Fibroblast of the conjunctiva (primary cell): ENCODE measurements around the gene FLRT1.
"Not testable (repeated sequence)": the region's sequence is repeated elsewhere in the genome, so short reads cannot be mapped to it uniquely, and the experiment has no call there.

Experiments
- DNase-seq: peaks from one replicate; pipeline ENCODE4 v3.0.0-alpha.2; 2010; ENCODE audit warnings: low read depth

Gene FLRT1

GRCh38 chr11:64045700-64046099, 10.0 kb downstream of the FLRT1 start:
- DNase-seq: no peak

DNA sequence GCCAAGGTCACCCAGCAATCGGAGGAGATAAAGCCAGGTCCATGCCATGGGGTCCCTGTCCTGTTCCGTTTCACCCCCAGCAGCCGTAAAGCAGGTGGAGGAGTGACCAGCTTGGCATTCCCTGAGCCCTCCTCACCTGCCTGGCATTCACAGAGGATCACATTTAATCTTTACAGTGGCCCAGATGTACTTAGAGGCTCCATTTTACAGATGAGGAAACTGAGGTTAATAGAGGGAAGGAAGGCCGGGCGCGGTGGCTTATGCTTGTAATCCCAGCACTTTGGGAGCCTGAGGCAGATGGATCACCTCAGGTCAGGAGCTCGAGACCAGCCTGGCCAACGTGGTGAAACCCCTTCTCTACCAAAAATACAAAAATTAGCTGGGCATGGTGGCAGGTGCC, 11.6 kb downstream of the FLRT1 start:
- DNase-seq: not testable (repeated sequence)

DNA sequence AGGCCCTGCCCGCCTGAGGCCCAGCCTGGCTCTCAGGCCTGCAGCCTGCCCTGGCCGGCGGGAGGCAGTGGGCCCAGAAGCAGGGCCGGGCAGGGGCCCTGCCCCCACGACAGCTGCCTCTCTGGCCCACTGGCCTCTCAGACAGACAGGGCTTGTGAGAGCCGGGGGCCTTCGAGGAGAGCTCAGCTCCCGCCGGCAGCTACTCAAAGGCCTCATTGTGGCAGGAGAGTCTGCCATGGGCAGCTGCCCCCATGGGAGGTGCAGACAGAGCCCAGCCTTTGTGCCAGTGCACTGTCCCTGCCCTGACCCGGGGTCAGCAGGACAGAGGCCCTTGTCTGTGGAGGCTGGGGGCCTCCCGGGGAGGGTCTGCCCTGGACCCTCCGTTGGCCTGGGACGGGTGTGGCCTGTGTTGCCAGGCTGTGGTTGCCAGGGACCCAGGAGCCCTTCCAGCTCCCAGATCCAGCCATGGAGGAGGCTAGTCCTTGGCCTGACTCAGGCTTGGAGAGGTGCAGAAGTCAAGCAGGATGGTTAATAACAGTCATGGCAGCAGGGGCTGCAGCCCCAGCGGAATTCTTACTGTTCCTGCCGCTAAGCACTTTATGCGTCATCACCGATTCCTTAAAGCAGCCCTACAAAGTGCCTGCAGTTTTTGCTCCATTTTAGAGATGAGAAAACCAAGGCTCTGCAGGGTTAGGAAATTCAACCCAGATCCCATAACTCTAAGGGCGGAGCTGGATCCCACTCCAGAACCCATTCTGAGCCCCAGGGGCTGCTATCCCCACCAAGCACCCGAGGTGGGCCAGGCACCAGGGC, 12.5 kb downstream of the FLRT1 start:
- no peak for DNase-seq

GRCh38 chr11:64049509-64049908, 13.8 kb downstream of the FLRT1 start:
- no peak for DNase-seq

GRCh38 chr11:64051297-64051696, 15.6 kb downstream of the FLRT1 start:
- no peak for DNase-seq

GRCh38 chr11:64052436-64052835, 16.7 kb downstream of the FLRT1 start:
- no peak for DNase-seq

DNA sequence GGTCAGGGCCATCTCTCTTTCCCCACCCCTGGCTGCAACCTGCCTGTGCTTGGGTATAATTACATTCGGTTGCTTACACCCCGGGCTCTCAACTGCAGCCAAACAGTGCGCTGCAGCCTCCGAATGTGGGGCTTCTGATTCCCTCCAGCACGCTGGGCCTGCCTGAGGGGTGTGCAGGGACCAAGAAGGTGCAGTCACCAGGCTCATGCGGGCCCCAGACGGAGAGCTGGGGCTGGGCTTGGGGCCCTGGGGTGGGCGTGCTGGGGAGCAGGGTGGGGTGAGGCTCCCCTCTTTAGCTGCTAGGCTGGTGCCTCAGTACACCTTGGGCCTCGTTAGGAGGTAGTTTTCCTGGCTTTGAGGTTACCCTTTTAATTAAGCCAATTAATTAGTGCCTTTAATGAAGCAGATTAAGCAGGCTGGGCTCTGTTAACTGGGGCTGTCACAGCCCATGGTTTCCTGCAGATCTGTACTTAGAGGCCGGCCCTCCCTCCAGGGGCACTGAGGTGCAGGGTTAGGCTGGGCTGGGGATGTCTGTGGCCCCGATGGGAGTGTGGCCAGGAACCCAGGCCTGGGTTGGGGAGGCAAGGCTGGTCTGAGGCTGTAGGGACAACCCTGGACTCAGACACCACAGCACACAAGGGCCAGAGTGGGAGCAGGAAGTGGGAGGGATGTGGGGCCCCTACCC, 17.3 kb downstream of the FLRT1 start:
- DNase-seq: no peak

DNA sequence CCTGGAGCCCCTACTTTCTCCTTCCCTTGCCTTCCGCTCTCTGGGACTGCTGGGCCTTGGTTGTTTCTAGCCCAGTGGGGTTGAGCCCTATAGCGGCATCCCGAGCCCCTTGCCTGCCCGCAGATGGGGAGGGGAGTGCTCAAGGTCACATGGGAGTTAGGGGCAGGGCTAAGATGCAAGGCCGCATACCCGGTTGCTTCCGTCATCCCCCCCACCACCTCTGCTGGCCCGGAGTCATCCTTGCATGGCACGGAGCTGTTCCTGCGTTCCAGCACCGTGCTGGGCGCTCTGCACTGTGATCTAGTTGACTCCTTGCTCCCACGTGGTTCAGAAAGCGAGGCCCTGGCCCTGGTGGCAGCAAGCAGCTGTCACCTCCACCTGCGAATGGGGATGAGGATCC, 18.0 kb downstream of the FLRT1 start:
- DNase-seq: no peak

DNA sequence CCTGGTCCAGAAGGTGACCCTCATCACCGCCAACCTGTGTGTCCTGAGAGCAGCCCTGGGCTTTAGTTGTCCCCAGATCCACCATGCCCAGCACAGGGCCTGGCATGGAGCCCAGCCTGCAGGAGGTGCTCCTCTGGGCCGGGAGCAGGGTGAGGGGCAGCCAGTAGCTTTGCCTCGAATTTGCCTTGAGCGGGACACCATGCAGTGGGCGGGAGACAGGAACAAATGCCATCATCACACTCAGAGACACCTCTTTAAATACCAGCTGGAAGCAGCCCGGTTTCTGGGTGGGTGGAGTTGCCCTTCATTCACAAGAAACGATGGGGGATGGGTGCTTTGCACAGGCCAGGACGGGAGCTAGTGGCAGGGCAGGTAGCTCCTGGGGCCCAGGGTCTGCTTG, 19.3 kb downstream of the FLRT1 start:
- no peak for DNase-seq

- DNase-seq: no peak
Observed at GRCh38 chr11:64056213-64056785, 20.6 kb downstream of the FLRT1 start.

DNA sequence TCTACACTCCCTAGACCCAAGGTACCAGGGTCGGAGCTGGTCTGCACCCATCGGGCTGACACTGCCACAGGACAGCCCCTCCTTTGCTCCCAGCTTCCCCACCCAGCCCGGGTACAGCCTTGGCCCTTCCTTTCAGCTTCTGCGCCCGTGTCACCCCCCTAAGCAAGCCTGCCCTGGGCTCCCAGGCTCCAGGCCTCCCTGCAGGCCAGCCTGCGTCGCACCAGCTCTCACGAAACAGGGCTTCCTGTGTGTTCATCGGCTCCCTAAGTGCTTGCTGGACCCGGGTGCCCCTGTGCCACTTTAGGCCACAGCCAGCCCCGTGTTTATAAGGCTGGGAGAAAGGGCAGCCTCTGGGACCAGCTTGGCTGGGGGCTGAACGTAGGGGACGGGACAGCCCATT, 21.1 kb downstream of the FLRT1 start:
- DNase-seq: no peak

DNA sequence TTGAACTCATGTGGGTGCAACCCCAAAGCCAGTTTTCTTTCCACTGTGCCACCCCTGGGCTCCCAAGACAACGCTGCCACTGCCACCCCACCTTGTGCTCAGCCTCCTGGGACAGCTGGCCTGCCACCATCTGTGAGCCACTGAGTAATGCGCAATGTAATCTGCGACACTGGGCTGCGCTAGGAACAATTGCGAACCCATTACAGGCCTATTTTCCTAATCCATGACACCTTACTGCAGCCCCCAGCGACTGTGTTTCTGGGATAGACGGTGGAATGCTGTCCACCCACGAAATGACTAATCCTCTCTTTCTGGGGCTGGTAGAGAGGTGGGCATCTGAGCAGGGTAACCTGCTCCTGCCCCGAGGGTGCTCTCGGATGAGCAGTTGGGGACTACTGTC, 22.2 kb downstream of the FLRT1 start:
- no peak for DNase-seq

DNA sequence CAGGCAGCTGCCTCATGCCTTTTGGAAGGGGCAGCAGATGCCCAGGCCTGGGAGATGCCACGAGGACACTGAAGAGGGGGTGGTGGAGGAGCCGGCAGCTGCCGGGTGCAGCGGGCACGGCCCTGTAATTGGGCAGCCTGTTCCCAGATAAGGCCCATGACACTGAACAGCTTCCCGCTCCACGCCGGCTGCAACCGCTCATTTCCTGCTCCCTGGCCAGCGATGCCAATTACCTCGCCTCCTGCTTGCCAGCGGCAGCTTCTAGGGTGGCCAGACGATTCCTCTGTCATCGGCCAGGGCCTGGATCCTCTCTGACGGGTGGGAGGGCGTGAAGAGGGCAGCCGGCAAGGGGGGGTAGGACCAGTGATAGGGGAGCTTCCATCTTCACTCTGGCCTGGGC, 22.8 kb downstream of the FLRT1 start:
- DNase-seq: no peak

GRCh38 chr11:64059339-64060140, 23.8 kb downstream of the FLRT1 start:
- DNase-seq: no peak

DNA sequence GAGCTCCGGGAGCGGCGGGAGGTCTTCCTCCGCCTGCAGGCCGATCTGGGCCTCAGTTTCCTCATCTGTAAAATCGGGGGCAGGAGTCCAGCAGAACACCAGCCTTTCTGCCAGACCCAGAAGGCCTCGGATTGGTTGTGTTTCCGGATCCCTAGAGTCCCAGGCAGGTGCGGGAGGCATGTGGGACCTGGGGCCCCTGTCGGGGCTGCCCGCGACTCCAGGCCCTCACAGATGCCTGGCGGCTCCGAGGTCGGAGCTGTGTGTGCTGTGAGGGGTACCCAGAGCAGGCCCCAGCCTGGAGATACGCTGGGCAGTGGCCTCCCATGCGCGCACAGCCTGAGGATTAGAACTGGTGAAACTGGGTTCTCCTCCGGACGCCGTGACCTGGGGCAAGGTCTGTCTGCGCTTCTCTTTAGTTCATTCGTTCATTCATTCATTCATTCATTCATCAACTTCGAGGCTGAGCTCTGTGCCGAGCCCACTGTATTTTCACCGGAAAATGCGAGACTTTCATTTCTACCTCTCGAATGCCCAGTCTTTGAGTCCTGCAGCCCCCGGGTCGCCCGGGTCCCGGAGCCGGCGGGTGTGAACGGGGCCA, 24.6 kb downstream of the FLRT1 start:
- no peak for DNase-seq

GRCh38 chr11:64060861-64061444, 25.2 kb downstream of the FLRT1 start:
- DNase-seq: no peak

DNA sequence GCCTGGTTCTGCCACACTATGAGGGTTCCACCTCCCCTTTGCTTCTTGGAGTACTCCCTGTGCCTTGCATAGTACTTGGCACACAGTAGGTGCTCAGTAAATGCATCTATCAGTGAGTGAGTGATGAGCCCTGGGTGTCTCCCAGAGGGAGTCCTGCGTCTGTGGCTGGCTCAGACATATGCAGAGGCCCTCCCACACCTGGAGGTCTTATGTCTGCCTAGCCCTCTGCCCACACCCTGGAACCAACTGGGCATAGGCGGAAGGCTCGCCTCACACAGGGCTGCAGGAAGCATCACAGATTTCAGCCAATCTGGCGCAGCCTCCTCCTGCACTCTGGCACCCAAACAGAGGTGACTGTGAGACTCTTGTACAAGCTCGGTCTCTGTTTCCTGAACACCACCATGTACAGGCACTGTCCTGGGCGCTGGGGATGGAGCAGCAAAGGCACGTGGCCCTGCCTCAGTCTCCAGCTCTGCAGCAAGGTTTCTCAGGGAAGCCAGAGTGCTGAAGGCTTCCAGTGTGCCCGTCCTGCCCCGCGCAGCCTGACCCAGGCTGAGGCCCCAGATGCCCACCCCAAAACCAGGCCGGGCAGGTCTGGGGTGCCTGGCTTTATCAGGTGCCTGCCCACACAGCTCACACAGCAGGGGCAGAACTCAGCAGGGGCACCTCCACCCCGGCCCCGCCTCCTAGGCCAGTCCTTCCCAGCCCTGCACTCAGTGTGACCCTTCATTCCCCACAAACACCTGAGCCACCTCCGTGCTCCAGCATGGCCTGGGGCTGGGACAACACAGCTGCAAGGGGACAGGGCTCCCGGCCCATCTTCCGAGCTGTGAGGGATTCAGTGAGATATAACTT, 26.7 kb downstream of the FLRT1 start:
- DNase-seq: no peak

DNA sequence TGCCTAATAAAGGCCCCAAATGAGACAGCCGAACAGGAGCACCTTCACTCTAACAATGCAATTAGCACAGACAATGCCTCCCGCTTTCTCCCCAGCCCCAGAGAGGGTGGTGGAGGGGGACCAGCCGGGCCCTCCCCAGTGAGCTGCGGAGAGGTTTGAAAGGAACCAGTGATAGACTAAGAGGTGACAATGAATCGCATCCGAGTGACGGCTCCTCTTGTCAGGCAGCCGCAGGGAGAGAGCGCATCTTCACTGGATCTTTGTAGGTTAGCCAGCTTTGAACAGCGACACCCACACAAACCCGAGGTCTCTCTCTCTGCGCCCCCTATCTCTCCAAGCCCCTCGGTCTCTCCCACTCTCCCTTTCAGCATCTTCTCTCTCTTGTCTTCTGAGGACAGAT, 28.0 kb downstream of the FLRT1 start:
- DNase-seq: no peak

DNA sequence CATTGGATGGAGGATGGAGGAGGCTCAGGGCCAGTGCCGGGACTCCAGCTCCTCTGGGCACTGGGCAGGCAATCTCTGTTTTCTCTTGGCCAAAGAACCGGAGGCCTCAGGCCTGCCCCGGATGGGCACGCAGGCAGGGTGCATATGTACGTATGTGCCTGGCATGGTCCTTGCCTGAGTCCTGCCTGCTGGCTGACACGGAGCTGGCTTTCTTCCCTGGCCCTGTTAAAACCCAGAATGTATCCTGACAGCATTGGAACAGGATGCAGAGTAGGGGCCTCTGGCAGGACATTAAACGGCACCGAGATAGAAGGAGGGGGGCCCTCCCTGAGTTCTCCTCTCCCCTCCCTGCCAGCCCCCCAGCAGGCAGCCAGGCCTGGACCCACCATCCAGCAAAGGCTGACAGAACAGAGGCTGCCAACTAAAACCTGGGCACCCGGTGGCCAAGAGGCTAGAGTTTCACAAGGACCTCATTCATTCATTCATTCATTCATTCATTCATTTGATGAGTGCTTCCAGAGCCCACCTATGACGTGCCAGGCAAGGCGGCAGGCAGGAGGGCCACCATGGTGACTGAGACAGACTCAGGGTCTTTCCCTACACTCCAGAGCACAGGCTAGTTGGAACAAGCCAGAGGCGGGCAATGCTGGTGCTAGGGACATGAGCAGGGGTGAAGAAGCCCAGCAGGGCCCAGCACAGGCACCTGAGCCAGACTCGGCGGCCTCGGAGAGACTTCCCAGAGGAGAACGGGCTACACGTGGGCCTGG, 28.8 kb downstream of the FLRT1 start:
- DNase-seq: no peak

DNA sequence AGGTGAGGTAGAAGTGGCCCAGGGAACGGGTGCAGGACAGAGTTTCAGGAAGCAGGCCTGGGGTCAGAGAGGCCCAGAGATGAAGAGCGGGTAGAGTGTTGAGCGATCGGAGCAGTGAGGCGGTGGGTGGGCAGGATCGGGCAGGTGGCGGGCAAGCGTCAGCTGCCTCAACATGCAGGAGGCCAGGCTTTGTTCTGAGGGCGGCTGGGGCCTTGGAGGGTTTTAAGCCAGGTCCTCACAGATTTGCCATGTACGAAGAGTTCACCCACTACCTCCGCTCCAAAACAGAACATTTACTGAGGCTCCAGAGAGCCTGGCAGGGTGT, 29.4 kb downstream of the FLRT1 start:
- DNase-seq: no peak
